SK-N-MC (cell line): ENCODE measurements around the gene TKT.
A peak's percentile ranks its signal among the peaks of the same experiment; 100 is the strongest.
"Not testable (repeated sequence)": the region's sequence is repeated elsewhere in the genome, so short reads cannot be mapped to it uniquely, and the experiment has no call there.

Source experiments
- DNase-seq: peaks from one replicate; pipeline ENCODE4 v3.0.0-alpha.2; 2011; ENCODE audit warnings: low read depth, low spot score
- H3K27ac ChIP-seq: fragments of 200-600 bp; sonication (generic); 2 replicates; pipeline ENCODE4 v1.5.1; 2016; ENCODE audit warnings: mixed run types
- H3K36me3 ChIP-seq: fragments of 200-600 bp; sonication (generic); 2 replicates; pipeline ENCODE4 v1.6.1; 2017; ENCODE audit warnings: antibody characterized with exemption, low read length, mixed read lengths; ENCODE audit not compliant: insufficient read depth
- H3K4me3 ChIP-seq: fragments of 200-600 bp; sonication (generic); 2 replicates; pipeline ENCODE4 v1.5.1; 2016
- H3K9ac ChIP-seq: fragments of 200-600 bp; sonication (generic); 2 replicates; pipeline ENCODE4 v1.8.0; 2017; ENCODE audit warnings: mixed run types, mixed read lengths; ENCODE audit not compliant: insufficient read length
- H3K9me3 ChIP-seq: fragments of 200-600 bp; sonication (generic); 2 replicates; pipeline ENCODE4 v1.6.1; 2017; ENCODE audit warnings: low read depth, mild to moderate bottlenecking, antibody characterized with exemption, low read length, moderate library complexity, mixed read lengths
- EZH2 ChIP-seq: fragments of 200-600 bp; sonication (generic); IDR thresholded peaks from one replicate; pipeline ENCODE4 v1.6.1; 2017; ENCODE audit warnings: antibody characterized with exemption
- FOXP2 ChIP-seq: optimal IDR thresholded peaks from 2 replicates; pipeline ENCODE3; 2011; ENCODE audit warnings: mild to moderate bottlenecking, moderate library complexity; ENCODE audit not compliant: insufficient read depth; ENCODE audit errors: extremely low read length, control extremely low read depth
- POLR2AphosphoS5 ChIP-seq: IDR thresholded peaks from 2 replicates; pipeline ENCODE4 v1.6.1; 2012; ENCODE audit warnings: mild to moderate bottlenecking, low read depth, low read length, borderline replicate concordance

The TKT gene

GRCh38 chr3:53256704-53257055 is 858 bp upstream of the TKT start:
- no peak overlapping the region for H3K9ac ChIP-seq
- DNase-seq = no peak
- no peak for TF ChIP-seq EZH2
- no peak for TF ChIP-seq POLR2AphosphoS5
- no peak for TF ChIP-seq FOXP2
- no peak overlapping the region for H3K4me3 ChIP-seq
- no peaks in the 10 kb centered on the region for H3K36me3 ChIP-seq
- H3K9me3 ChIP-seq = no peaks in the 10 kb centered on the region
- H3K27ac ChIP-seq = no peak overlapping the region

DNA sequence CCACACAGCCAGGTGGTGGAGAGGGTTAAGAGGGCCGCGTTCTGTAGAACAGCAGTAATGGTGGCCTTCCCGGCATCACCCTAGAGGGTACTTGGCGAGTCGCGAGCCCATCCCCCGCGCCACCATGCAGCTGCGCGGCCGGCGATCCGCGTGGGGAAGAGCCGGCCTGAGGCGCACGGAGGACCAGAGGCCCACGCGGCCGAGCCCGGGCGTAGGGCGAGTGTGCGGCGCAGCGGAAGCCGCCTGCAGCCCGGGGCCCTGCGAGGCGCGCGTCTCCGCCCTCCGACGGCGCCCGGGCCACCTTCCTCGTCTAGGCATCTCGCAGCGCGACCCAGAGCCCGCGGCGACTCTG is 423 bp downstream of the TKT start:
- H3K36me3 ChIP-seq = no peaks in the 10 kb centered on the region
- H3K9me3 ChIP-seq = no peaks in the 10 kb centered on the region
- no peak for DNase-seq
- TF ChIP-seq POLR2AphosphoS5 = no peak
- TF ChIP-seq FOXP2 = no peak
- TF ChIP-seq EZH2 = no peak
- H3K9ac ChIP-seq = peak overlapping the region; percentile 81
- no peak overlapping the region for H3K27ac ChIP-seq
- H3K4me3 ChIP-seq = peak overlapping the region; percentile 81

DNA sequence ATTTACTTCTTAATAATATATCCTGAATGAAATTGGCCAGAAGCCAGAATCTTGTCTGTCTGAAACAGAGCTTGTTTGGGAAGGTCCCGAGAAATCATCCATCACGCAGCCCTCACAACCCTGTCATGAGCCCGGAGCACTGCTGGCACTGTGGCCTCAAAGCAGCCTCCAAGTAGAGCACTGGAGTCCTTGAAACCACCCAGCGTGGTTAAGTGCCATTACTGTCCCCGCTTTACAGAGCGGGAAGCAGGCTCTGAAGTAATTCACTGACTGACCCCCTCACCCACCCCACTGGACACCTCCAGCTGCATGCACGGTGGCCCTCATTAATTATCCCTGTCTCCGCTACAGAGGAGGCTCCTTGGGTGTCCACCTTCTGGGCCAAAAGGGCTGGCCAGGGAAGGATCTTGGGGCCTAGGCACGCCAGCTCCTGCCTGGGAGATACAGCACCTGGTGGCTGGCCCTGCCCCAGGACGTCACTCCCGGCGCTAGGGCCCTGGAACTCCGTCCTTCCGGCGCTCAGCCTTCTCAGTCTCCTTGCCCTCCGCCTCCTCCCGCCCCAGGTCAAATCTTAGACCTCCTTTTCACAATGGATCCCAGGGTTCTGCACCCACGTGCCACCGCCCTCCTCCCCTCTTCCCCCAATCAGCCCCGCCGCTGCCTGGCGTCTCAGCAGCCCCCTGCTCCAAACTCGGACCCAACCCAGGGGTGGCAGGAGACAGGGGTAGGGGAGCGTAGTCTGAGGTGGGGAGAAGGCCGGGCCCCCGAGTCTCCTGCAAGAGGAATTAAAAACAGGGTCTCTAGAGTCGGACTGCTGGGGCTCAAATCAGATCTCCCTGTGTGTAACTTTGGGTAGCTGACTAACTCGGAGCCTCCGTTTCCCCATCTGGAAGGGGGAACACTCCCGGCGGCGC is 1.1 kb downstream of the TKT start:
- no peak overlapping the region for H3K27ac ChIP-seq

GRCh38 chr3:53253707-53254508 is 1.9 kb downstream of the TKT start:
- DNase-seq = no peak
- Histone ChIP-seq H3K4me3 (peak overlapping the region; percentile 81), H3K9me3 (no peaks in the 10 kb centered on the region), H3K36me3 (no peaks in the 10 kb centered on the region), H3K9ac (peak overlapping the region; percentile 81), H3K27ac (no peak overlapping the region)
- TF ChIP-seq FOXP2 (no peak), POLR2AphosphoS5 (no peak), EZH2 (no peak)

More for the DNA sequence above, 1.1 kb downstream of the TKT start:
- Histone ChIP-seq H3K9me3 (no peaks in the 10 kb centered on the region), H3K36me3 (no peaks in the 10 kb centered on the region), H3K4me3 (peak overlapping the region; percentile 81), H3K9ac (peak overlapping the region; percentile 81)
- no peak for DNase-seq
- TF ChIP-seq FOXP2 = no peak
- TF ChIP-seq EZH2 = no peak
- no peak for TF ChIP-seq POLR2AphosphoS5

DNA sequence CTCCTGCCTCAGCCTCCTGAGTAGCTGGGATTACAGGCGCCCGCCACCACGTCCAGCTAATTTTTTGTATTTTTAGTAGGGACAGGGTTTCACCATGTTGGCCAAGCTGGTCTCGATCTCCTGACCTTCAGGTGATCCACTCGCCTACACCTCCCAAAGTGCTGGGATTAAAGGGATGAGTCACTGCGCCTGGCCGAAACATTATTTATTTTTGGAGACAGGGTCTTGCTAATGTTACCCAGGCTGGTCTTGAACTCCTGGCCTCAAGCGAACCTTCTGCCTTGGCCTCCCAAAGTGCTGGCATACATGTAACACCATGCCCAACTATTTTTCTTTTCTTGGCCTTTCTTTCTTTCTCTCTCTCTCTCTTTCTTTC is 2.9 kb downstream of the TKT start:
- not testable (repeated sequence) for DNase-seq, H3K9me3 ChIP-seq, H3K36me3 ChIP-seq, H3K27ac ChIP-seq, H3K9ac ChIP-seq, H3K4me3 ChIP-seq

DNA sequence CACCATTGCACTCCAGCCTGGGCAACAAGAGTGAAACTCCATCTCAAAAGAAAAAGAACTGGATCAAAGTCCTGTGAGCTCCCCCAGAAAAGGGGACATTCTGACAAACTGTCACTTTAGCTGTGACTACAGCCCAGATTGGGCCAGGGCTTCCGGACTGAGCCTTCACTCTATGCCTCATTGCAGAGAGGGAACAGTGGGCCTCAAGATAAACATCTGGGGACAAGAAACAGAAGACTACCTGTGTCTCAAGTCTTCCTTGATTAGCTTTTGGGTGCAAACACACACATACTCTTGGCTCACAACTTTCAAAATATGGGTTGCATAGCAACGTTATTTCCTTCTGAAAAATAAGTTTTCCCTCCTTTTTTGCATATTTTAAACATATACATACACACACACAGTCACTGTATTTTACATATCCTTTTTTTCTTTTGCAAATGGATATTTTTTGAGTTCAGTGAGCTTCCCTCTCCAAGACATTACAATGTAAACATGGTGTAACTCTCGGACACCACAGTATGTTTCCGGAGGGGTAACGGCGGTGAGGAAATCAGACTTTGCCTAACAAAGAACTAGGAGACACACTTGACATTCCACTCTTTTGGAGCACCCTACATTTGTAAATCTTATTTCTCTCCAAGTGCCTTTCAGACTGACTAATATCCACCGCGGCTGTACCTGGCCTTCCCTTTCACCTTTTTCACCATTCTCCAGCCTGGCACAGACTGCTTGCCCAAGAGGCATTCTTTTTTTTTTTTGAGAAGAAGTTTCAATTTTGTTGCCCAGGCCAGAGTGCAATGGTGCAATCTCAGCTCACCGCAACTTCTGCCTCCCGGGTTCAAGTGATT is 3.5 kb downstream of the TKT start:
- DNase-seq = no peak
- no peak overlapping the region for H3K27ac ChIP-seq
- no peak overlapping the region for H3K4me3 ChIP-seq
- H3K36me3 ChIP-seq = no peaks in the 10 kb centered on the region
- H3K9ac ChIP-seq = no peak overlapping the region
- TF ChIP-seq EZH2 (no peak), FOXP2 (no peak), POLR2AphosphoS5 (no peak)
- H3K9me3 ChIP-seq = no peaks in the 10 kb centered on the region

DNA sequence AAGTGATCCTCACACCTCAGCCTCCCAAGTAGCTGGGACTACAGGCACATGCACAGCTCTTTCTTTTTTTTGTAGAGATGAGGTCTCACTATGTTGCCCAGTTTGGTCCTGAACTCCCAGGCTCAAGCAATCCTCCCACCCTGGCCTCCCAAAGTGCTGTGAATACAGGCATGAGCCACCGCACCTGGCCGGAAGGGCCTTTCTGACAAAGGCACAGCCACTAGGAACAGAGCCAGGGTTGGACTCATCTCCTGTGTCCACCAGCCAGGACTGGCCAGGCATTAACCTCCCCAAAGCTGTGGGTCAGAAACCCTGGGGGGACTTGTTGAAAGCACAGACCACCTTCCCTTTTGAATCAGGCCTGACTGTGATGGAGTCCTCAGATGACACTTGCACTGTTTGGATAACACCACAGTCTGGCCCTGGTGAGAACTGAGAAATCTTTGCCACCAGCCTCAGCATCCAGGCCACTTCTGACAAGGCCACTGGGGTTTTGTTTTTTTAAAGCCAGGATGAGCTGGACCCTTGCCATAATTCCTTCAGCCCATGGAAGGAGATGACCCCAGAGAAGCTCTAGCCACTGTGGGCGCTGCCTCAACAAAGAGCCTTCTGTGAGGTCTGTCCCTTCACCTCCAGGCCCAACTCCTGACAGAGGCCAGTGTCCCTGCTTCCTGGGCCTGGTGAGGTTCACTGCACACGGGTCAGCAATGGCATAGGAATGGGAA is 4.8 kb downstream of the TKT start:
- no peaks in the 10 kb centered on the region for H3K9me3 ChIP-seq
- H3K4me3 ChIP-seq = no peak overlapping the region
- H3K27ac ChIP-seq = no peak overlapping the region
- H3K36me3 ChIP-seq = no peaks in the 10 kb centered on the region
- H3K9ac ChIP-seq = no peak overlapping the region
- no peak for DNase-seq
- TF ChIP-seq FOXP2 (no peak), EZH2 (no peak), POLR2AphosphoS5 (no peak)

GRCh38 chr3:53250453-53250852 is 5.4 kb downstream of the TKT start:
- Histone ChIP-seq H3K36me3 (no peaks in the 10 kb centered on the region), H3K9ac (no peak overlapping the region), H3K9me3 (no peaks in the 10 kb centered on the region), H3K4me3 (no peak overlapping the region), H3K27ac (no peak overlapping the region)
- TF ChIP-seq FOXP2 (no peak), EZH2 (no peak), POLR2AphosphoS5 (no peak)
- DNase-seq = no peak

GRCh38 chr3:53248161-53248560 is 7.7 kb downstream of the TKT start:
- TF ChIP-seq FOXP2 (no peak), POLR2AphosphoS5 (no peak), EZH2 (no peak)
- Histone ChIP-seq H3K36me3 (no peaks in the 10 kb centered on the region), H3K27ac (no peak overlapping the region), H3K9ac (no peak overlapping the region), H3K4me3 (no peak overlapping the region), H3K9me3 (no peaks in the 10 kb centered on the region)
- no peak for DNase-seq
